ENCODE data around the gene CUEDC1.

Gene CUEDC1

GRCh38 chr17:57957120-57957850 is 2.1 kb upstream of the CUEDC1 start:
- DNase-seq, result no peak

- peak; percentile 45 for DNase-seq
Observed at GRCh38 chr17:57956291-57957119, 1.3 kb upstream of the CUEDC1 start.

GRCh38 chr17:57954397-57955182 is 622 bp downstream of the CUEDC1 start:
- DNase-seq, result no peak

GRCh38 chr17:57953705-57954396 is 1.4 kb downstream of the CUEDC1 start:
- no peak for DNase-seq

- DNase-seq, result no peak
Observed at GRCh38 chr17:57953219-57953618, 2.0 kb downstream of the CUEDC1 start.

GRCh38 chr17:57949649-57950048 is 5.6 kb downstream of the CUEDC1 start:
- DNase-seq, result no peak

- no peak for DNase-seq
Observed at GRCh38 chr17:57948555-57949420, 6.4 kb downstream of the CUEDC1 start.

- no peak for DNase-seq
Observed at GRCh38 chr17:57948169-57948554, 7.0 kb downstream of the CUEDC1 start.

- no peak for DNase-seq
Observed at GRCh38 chr17:57947369-57947768, 7.8 kb downstream of the CUEDC1 start.

GRCh38 chr17:57946798-57947358 is 8.3 kb downstream of the CUEDC1 start:
- DNase-seq, result no peak

GRCh38 chr17:57945996-57946797 is 9.0 kb downstream of the CUEDC1 start:
- no peak for DNase-seq

GRCh38 chr17:57944908-57945307 is 10.3 kb downstream of the CUEDC1 start:
- no peak for DNase-seq

- no peak for DNase-seq
Observed at GRCh38 chr17:57943645-57944044, 11.6 kb downstream of the CUEDC1 start.

GRCh38 chr17:57943140-57943539 is 12.1 kb downstream of the CUEDC1 start:
- DNase-seq, result no peak

- DNase-seq, result no peak
Observed at GRCh38 chr17:57941384-57942370, 13.5 kb downstream of the CUEDC1 start.

GRCh38 chr17:57940653-57941329 is 14.4 kb downstream of the CUEDC1 start:
- peak; percentile 28 for DNase-seq

- DNase-seq, result no peak
Observed at GRCh38 chr17:57940231-57940630, 15.0 kb downstream of the CUEDC1 start.

- no peak for DNase-seq
Observed at GRCh38 chr17:57939797-57940196, 15.4 kb downstream of the CUEDC1 start.

GRCh38 chr17:57938061-57938502 is 17.1 kb downstream of the CUEDC1 start:
- no peak for DNase-seq

Measured in stimulated activated CD4-positive, alpha-beta T cell treated with anti-CD3 and anti-CD28 coated beads, Interleukin-4, amount 100 ng/mL, for 24 hours (primary cell).